Measurements from ENCODE around the gene SPAG9.

DNA sequence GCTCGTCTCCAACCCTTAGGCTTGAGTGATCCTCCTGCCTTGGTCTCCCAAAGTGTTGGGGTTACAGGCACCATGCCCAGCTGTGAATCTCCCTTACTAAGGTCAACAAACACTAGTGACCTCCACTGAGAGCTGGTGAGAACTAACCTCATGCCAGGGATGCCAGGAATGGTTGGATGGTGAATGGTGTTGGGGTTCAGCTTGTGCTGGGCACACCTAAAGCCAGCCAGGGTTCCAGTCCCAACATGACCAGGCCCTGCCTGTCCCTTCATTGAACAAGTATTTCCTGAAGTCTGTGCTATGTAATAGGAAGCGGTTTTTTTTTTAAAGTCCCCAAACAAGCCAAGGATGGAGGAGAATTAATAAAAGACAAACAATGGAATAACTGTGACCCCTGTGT, 198.6 kb downstream of the SPAG9 start:
- TF ChIP-seq CTCF (IDR thresholded peaks at IDR 0.05; ENCODE audit: borderline replicate concordance, extremely low read depth, low read length, poor library complexity, severe bottlenecking) (no peak), EZH2 (IDR thresholded peaks at IDR 0.05; ENCODE audit: borderline replicate concordance, low read depth, low read length, severe bottlenecking) (no peak)

Data from DND-41 (cell line).